HG02678 (cell line): Measurements from ENCODE around the gene DENND4B.

ENCODE experiments used
- ATAC-seq: cut with Tn5 transposase; IDR thresholded peaks from one replicate; pipeline ENCODE4 v1.9.1; 2021; ENCODE audit warnings: mild to moderate bottlenecking, moderate library complexity; ENCODE audit not compliant: unreplicated experiment

Gene DENND4B

GRCh38 chr1:153951183-153951582, 4.7 kb upstream of the DENND4B start:
- no peak for ATAC-seq

GRCh38 chr1:153945795-153946621, 510 bp downstream of the DENND4B start:
- ATAC-seq: peak; percentile 69

DNA sequence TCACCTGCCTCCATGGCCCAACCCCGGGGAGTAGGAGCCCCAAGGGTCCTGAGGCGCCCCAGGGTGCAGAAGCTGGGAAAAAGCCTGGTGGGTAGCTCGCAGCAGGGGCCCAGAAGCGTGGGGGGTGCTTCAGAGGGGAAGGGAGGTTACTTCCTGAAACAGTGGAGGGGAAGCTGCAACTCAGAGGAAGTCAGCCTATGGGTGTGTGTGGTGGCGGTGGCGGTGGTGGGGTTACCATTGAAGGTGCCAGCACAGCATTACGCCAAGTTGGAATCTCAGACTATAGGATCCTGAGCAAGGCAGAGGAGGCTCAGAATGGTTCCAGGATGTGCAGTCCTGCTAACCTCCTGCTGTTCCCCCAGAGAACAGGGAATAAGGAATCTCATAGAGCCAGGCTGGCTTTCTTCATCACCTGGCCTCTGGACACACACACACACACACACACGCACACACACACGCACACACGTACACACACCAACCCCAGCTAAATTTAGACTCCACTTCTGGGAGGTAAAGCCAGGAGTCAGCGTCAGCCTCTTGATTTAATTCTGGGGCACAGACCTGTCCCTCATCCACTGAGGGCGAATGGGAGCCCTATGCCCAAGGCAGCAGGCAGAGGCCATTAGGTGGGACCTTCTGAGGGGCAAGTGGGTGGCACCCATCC, 1.3 kb downstream of the DENND4B start:
- peak; percentile 20 for ATAC-seq

GRCh38 chr1:153944827-153945117, 1.7 kb downstream of the DENND4B start:
- ATAC-seq: no peak

DNA sequence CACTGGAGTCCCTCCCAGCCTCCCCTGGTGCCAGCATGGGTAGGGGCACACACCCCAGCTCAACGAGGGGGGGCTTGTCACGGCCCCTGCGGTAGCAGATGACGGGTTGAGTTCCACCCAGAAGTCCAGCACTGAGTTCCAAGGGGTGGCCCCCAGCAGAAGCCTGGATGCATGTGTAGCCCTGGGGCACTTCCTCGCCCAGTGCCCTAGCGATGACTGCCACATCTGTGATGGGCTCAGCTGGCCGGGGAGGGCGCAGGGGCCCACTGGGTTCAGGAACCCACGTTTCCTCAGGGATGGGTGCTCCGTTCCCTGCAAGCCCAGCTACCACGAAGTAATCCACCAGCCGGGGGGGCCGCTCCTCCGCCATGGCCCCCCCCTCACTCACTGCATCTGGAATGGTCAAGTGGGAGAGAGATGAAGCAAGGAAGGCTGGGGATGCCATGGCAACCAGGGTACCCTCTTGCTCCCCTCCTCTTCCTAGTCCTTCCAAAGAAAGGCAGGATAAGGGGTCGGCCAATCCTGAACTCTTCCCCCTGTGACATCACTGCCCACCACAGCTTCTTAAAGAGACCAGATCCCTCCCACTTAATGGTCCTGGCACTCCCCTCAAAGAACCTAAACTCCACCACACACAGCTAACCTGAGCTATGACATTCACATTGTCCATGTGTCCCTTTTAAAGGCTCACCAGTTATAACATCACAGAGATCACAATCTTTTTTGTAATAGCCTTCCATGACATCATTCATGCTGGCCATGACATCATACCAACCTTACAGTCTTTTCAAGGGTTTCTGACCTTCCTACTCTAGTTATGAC, 2.3 kb downstream of the DENND4B start:
- ATAC-seq: no peak

DNA sequence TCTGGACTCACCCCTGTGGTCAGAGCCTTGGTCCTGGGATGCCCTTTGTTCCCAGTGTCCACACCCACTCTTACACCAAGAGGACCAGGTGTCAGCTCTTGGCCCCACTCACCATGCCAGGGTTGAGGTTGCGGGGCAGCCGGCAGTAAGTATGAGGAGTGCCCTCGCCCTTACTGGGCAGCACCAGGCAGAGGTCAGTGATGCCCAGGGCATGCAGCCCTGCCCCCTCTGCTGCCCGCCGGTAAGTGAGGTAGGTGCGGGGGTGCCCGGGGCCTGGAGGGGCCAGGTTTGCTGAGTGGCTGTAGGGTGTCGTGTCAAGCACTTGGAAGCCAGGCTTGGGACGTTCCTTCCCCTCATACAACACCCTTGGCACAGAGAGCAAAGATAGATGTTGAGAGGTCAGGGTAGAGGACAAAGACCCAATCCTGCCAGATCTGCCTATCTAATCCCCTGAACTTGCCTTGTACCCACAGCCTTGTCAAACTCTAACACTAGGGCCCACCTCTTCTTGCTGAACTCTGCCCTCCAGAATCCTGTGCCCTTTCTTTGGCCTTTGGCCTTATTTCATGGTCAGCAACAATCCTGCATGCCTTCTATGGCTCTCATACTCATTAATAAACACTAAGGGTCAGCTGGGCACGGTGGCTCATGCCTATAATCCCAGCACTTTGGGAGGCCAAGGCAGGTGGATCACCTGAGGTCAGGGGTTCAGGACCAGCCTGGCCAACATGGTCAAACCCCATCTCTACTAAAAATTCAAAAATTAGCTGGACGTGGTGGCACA, 3.6 kb downstream of the DENND4B start:
- no peak for ATAC-seq

GRCh38 chr1:153941826-153942725, 4.4 kb downstream of the DENND4B start:
- ATAC-seq: no peak

DNA sequence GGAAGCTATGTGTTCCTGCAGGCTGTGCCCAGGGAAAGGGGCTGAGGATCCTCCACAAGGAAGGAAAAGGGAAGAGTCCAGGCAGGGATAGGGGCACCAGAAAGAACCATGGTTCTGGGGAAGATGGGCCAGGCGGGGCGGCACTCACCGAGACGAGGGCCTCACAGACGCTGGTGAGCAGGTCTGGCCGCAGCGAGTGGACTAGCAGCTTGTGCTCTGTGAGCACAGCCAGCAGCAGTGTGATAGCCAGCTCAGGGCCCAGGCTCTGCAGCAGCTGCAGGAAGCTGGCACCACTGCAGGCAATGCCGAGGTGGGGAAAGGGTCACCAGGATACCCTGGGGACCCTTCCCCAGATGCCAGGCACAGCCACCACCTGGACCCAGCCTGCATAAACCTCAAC, 5.8 kb downstream of the DENND4B start:
- ATAC-seq: no peak

DNA sequence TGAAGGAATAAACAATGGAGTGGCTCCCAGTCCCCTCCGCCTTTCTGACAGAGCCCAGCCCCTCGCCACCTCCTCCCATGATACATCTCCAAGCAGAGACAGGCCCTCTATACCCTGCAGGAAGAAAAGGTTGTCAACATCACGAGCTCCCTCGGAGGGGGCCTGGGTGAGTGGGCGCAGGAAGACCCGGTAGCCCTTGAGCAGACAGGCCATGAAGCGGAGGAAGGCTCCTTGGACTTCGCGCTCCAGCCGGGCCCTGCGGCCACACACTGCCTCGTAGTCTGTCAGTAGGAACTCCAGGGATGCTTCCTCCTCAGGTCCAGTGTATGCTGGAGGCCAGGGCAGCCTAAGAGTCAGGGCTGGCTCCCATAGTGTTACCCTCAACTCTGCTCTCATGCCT, 7.0 kb downstream of the DENND4B start:
- ATAC-seq: no peak

DNA sequence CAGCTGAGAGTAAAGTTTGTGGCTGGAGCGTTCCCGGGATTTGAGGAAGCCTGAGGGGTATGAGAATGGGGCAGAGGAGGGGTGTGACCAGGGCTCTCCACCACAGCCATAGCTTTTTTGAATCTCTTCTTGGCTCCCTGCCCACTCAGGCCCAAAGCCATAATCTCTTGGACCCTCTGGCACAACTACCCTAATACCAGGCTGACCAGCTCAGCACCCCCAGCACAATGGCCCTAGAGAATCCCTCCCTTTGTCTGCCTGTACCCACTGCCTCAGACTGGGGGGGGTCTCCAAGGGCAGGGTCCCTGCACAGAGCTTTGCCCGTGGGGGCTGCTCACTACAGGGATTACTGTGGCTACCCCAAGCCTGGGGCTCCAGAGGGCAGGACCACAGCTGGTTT, 7.5 kb downstream of the DENND4B start:
- ATAC-seq: no peak

- ATAC-seq: no peak
Observed at GRCh38 chr1:153937331-153937730, 9.2 kb downstream of the DENND4B start.

- no peak for ATAC-seq
Observed at GRCh38 chr1:153936011-153936802, 10.3 kb downstream of the DENND4B start.

DNA sequence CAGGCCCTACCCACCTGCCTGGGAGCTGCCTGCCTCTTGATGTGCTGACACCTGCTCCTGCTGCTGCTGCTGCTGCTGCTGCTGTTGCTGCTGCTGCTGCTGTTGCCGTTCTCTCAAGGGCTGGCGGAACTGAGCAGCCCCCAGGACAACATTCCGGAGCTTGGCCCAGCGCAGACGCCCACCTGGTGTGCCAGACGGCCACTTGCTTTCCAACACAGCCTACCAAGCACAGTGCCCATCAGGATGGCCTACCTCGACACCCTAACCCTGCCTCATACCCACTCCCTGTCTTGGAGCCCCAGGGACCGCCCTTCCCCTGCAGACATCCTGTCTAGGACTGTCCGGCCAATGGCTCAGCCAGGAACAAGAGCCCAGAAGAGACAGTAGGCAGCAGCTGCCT, 11.8 kb downstream of the DENND4B start:
- ATAC-seq: no peak

DNA sequence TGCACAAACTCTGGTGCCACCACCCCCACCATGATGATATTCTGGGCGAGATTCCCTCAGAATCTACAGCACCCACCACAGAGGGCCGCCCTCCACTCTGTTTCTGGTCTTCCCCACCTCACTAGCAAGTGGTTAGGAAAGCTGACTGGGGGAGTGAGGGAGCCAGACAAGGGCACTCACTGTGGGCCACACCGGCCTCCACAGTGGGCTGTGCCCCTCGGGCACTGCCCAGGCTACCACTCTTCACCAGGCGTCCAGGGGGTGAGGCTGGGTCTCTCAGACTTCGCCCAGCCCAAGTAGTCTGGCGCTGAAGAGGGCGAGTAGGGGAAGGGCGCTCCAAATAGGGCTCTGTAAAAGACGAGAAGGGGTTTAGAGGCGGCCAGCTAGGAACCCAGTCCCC, 12.6 kb downstream of the DENND4B start:
- ATAC-seq: no peak

GRCh38 chr1:153933430-153933829, 13.1 kb downstream of the DENND4B start:
- no peak for ATAC-seq

DNA sequence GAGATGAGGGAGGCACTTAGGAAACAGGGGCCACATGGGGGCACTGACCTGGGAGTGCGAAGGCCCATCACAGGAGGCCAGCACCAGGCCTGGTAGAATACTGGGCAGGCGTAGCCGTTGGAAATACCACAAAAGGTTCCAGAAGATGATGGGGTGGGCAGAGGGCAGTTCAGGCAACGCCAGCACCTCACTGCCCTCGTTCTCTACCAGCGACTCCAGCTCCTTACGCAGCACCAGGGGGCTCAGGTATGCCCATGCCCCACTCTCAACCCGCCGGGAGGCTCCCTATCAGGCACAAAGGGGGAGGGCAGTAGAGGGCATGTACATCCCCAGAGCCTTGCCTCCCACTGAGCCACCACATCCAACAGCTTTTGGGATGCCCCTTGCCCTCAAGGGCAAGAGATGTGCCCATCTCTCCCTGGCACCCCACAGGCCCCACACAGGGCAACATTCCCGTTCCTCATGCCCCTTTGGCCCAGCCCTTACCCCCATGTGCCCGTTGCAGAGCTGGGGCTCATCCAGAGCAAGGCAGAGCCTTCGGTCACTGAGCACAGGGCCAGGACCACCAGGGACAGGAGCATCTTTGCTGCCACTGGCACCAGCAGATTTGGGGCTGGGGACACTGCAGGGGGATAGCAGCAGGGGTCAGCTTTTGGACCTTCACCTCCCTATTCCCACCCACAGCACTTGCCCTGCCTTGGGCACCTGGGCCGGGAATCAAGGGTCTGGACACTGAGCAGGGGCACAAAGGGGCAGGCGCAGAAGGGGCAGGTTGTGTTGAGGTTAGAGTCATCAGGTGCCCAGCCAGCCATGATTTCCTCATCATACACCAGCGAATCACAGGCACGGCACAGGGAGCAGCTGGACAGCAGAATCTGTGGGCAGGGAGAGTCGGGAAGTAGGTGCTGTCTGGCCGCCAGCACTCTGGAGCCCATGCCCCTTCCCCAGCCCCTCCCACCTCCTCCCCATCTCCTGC, 14.1 kb downstream of the DENND4B start:
- no peak for ATAC-seq

DNA sequence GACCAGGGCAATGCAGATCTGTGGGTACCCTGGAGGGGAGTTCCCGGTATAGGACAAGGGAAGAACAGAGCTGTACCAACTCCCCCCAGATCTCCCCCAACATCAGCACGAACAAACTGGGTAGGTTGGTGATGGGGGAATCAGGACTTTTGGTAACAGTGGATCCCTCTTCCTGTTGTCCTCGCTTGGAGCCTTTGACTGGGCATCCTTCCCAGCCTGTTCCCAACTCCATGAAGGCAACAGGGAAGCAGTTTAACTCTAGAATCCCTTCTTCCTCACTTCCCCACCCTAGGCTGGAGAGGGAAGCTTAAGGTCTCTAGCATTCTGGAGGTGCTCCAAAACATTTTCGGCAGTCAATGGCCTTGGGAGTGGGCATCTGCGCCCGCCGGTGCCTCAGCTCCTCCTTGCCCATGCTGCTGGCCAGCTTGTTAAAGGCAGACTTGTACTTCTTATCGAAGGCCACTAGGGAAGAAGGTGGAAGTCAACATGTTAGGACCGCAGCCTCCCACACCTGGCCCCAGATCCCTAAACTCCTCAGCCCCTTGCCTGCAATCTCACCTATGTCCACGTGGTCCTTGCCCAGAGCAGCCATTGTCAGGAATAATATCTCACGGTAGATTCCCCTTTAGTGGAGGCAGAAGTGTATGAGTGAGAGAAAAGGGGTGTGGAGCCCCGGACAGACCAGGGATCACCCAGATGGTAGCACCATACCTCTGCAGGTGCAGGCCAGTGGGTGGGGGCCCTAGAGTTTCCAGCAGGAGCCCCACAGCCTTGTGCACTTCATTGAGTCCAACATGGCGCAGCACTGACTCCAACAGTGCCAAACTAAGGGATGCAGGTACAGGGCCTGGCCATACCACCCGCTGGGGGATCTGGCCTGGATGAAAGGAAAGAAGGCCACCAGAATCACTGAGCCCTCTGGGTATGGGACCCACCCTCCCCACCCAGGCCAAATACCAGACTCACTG, 16.3 kb downstream of the DENND4B start:
- ATAC-seq: no peak
